ENCODE data around the gene RNF115. TPM values are rescaled to one million over a fixed set of nuclear protein-coding genes. Genes with fewer than 3 reads are reported as not detected.
A peak's percentile ranks its signal among the peaks of the same experiment; 100 is the strongest.

Gene RNF115
- total RNA-seq (18.0 TPM), polyA plus RNA-seq (ENCODE audit: insufficient read depth, low read depth, low replicate concordance) (12.3 TPM)
- long read RNA-seq, donor 1, full-length matches to known transcripts = 7 of 7 reads
- long read RNA-seq, donor 1, partial matches to known transcripts = 0 of 7 reads
- long read RNA-seq, donor 1, other reads (novel, unspliced or antisense) = 0 of 7 reads
- long read RNA-seq, donor 2, full-length matches to known transcripts = 4 of 4 reads
- long read RNA-seq, donor 2, partial matches to known transcripts = 0 of 4 reads
- long read RNA-seq, donor 2, other reads (novel, unspliced or antisense) = 0 of 4 reads
- long read RNA-seq, donor 3, full-length matches to known transcripts = 9 of 9 reads
- long read RNA-seq, donor 3, partial matches to known transcripts = 0 of 9 reads
- long read RNA-seq, donor 3, other reads (novel, unspliced or antisense) = 0 of 9 reads
- long read RNA-seq, donor 4, full-length matches to known transcripts = 7 of 7 reads
- long read RNA-seq, donor 4, partial matches to known transcripts = 0 of 7 reads
- long read RNA-seq, donor 4, other reads (novel, unspliced or antisense) = 0 of 7 reads
- long read RNA-seq, donor 5 = 0 reads
- long read RNA-seq, donor 6, full-length matches to known transcripts = 3 of 3 reads
- long read RNA-seq, donor 6, partial matches to known transcripts = 0 of 3 reads
- long read RNA-seq, donor 6, other reads (novel, unspliced or antisense) = 0 of 3 reads
- long read RNA-seq, donor 7, full-length matches to known transcripts = 13 of 25 reads
- long read RNA-seq, donor 7, partial matches to known transcripts = 1 of 25 reads
- long read RNA-seq, donor 7, other reads (novel, unspliced or antisense) = 11 of 25 reads
- long read RNA-seq, donor 8, full-length matches to known transcripts = 6 of 17 reads
- long read RNA-seq, donor 8, partial matches to known transcripts = 6 of 17 reads
- long read RNA-seq, donor 8, other reads (novel, unspliced or antisense) = 5 of 17 reads
- long read RNA-seq, donor 9 = 0 reads
- long read RNA-seq, donor 10, full-length matches to known transcripts = 8 of 8 reads
- long read RNA-seq, donor 10, partial matches to known transcripts = 0 of 8 reads
- long read RNA-seq, donor 10, other reads (novel, unspliced or antisense) = 0 of 8 reads

DNA sequence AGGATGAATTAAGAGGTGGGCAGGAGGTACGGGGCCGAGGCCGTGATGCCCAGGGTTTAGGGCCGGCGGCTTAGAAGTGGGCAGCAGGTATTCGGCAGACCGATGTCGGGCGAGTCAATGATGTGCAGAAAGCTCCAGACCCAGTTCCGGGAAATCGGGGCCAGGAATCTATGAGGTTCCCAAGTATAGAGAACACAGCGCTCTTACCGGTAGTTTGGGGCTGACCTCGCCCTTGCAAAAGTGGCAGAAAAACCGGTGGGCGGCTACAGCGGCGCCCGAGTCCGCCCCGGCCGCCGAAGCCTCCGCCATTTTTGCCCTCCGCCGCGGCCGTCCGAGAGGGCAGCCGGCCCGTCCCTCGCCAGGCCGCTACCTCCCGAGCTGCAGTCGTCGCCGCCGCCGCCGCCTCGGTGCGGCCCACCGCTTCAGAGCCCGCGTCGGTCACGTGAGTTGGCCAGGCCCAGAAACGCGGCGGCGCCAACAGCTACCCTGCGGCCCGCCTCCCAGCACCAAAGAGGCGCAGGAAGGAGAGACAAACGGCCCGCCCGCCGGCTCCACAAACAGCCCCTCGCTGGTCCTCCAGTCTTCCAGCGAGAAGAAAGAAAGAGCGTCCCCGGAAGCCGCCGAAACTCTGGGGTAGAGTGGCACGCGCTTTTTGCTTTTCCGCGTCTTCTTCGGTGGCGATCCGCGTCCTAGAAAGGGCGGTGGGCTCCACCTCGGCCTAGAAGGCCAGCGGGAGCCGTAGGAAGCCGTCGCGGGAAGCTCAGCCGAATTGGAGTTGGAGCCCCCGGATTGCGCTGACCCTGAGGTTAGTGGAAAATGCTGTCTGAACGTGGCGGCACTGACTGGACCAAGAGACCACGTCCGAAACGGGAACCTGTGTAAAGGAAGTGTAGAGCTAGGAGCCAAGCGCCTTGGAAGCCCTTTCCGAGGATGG, at the start of gene RNF115, which contains the start of gene POLR3C:
Gene RNF115 (minus strand): TSS at position 531 of the 934 bp plus-strand sequence. CDS start 222 bp downstream, at position 309.
Gene POLR3C (plus strand): TSS at position 636 of the 934 bp plus-strand sequence. CDS start 1,577 bp downstream, outside the sequence.
- peak within 1 kb of the TSS; percentile 83 to 85 for H3K27ac ChIP-seq (ENCODE audit: low read depth in 2 of 2, low read length in 2 of 2)
- H3K9ac ChIP-seq (ENCODE audit: low read length in 3 of 3) = peak within 1 kb of the TSS; percentile 12 to 84 (median 82)
- no peaks in the 10 kb centered on the region for H3K27me3 ChIP-seq (ENCODE audit: control insufficient read depth, insufficient read depth, low read length)
- intact Hi-C loops (cut with DNase I) = no loop called here
- DNase-seq (peak; percentile 93 to 97 (median 96)), FAIRE-seq (no peak)
- H3K4me3 ChIP-seq (ENCODE audit: low read length in 3 of 3) = peak within 1 kb of the TSS; percentile 71 to 97 (median 73)
- TF ChIP-seq CTCF (IDR thresholded peaks at IDR 0.05; ENCODE audit: borderline replicate concordance, extremely low read depth, insufficient read depth) = no peak
- H3K9me3 ChIP-seq (ENCODE audit: control insufficient read depth in 2 of 3, insufficient read depth in 1 of 3, low read length in 3 of 3) = no peaks in the 10 kb centered on the region
- H3K4me1 ChIP-seq (ENCODE audit: control insufficient read depth in 2 of 3, insufficient read depth in 2 of 3, low read depth in 1 of 3, low read length in 3 of 3) = peaks cover 0 to 6% (median 0%) of the 10 kb centered on the region in 3 donors
- H3K36me3 ChIP-seq (ENCODE audit: control insufficient read depth in 2 of 3, insufficient read depth in 3 of 3, low read length in 3 of 3) = peaks cover 11 to 23% (median 19%) of the 10 kb centered on the region in 3 donors

DNA sequence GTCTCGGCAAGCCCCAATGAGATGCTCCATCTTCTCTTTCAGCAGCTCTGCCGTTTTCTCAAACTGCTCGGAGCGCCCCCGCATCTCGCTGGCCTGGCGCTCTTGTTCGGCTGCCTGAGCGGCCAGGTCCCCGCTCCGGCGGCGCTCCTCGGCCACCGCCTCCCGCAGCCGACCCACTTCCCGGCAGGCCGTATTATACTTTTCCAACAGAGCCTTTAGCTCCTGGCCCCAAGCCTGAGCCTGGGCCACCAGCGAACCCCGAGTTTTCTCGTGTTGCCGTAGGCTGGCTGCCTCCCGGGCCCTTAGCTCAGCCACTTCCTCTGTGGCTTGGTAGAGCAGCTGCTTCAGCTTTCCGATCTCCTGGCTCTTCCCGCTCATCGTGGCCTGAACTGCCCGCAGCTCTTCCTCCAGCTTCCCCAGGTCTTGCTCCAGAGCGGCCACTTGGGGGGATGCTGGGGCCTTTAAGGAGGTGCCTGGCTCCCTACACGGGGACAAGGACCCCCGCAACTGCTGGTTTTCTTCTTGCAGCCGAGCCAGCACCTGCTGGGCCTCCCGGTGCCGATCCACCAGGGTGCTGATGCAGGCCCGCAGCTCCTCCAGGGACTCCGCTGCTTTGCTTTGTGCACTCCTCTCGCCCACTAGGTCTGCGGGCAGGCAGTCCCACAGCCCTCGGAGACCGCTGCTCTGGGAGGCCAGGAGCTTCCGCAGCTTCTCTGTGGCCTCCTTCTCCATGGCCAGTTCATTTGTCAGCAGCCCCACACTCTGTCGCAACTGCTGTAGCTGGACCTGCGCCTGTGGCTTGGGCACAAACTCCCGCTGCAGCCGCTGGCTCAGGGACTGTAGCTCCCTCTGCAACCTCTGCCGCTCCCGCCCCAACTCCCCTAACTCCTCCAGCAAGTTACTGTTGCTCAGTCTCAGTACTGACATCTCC, 48.4 kb upstream of the RNF115 start:
- no peak for TF ChIP-seq CTCF (IDR thresholded peaks at IDR 0.05; ENCODE audit: borderline replicate concordance, extremely low read depth, insufficient read depth)
- Histone ChIP-seq H3K4me3 (ENCODE audit: low read length in 3 of 3) (peak overlapping the region; percentile 24 to 62 (median 58)), H3K27ac (ENCODE audit: low read depth in 2 of 2, low read length in 2 of 2) (peak overlapping the region in 1 of 2 donors; percentile 9), H3K36me3 (ENCODE audit: control insufficient read depth in 2 of 3, insufficient read depth in 3 of 3, low read length in 3 of 3) (no peaks in the 10 kb centered on the region), H3K4me1 (ENCODE audit: control insufficient read depth in 2 of 3, insufficient read depth in 2 of 3, low read depth in 1 of 3, low read length in 3 of 3) (peaks cover 0 to 3% (median 0%) of the 10 kb centered on the region in 3 donors), H3K9ac (ENCODE audit: low read length in 3 of 3) (peak overlapping the region; percentile 9 to 44 (median 38)), H3K27me3 (ENCODE audit: control insufficient read depth, insufficient read depth, low read length) (no peaks in the 10 kb centered on the region), H3K9me3 (ENCODE audit: control insufficient read depth in 2 of 3, insufficient read depth in 1 of 3, low read length in 3 of 3) (no peaks in the 10 kb centered on the region)
- DNase-seq (peak; percentile 65 to 80 (median 73)), FAIRE-seq (no peak)
- intact Hi-C loops (cut with DNase I) = no loop called here
